PC-3 (cell line): ENCODE data around the gene TTC34. TPM values are rescaled to one million over a fixed set of nuclear protein-coding genes. Genes with fewer than 3 reads are reported as not detected.

Experiments
- ATAC-seq: fragments of 200-7000 bp; cut with Tn5 transposase; 2 replicates; pipeline ENCODE4 v1.9.1; 2020; ENCODE audit warnings: mild to moderate bottlenecking, moderate library complexity
- BruUV-seq: library from RNA; stranded (reverse); fragments of 400-500 nt; replicated peaks from 2 replicates; lab custom pipeline; 2021; lab: Mats Ljungman, UMichigan
- CTCF ChIA-PET: fragments of 300-600 bp; sonication (Branson Sonifier 250); formaldehyde crosslinking; loops from one replicate; lab custom pipeline; 2022; ENCODE audit warnings: antibody characterized with exemption; lab: Charles Lee
- POLR2A ChIA-PET: fragments of 300-600 bp; sonication (Branson Sonifier 250); formaldehyde crosslinking; loops from one replicate; lab custom pipeline; 2022; ENCODE audit warnings: antibody characterized with exemption; ENCODE audit not compliant: unreplicated experiment; lab: Charles Lee
- DNase-seq: peaks from one replicate; pipeline ENCODE4 v3.0.0-alpha.2; 2015
- H2AFZ ChIP-seq: fragments of 300-600 bp; sonication (generic); 2 replicates; pipeline ENCODE4 v1.6.0; 2016; ENCODE audit warnings: antibody characterized with exemption, low read length
- H3F3A ChIP-seq: fragments of 300-600 bp; sonication (generic); one replicate; pipeline ENCODE4 v1.6.0; 2017; ENCODE audit warnings: antibody characterized with exemption, low read length, control low read depth, mild to moderate bottlenecking; ENCODE audit not compliant: unreplicated experiment
- H3K27ac ChIP-seq: fragments of 300-600 bp; sonication (generic); 2 replicates; pipeline ENCODE4 v1.5.1; 2016; ENCODE audit warnings: mild to moderate bottlenecking, low read length
- H3K27me3 ChIP-seq: fragments of 300-600 bp; sonication (generic); 2 replicates; pipeline ENCODE4 v1.6.1; 2016; ENCODE audit warnings: low read length, mixed read lengths
- H3K36me3 ChIP-seq: fragments of 300-600 bp; sonication (generic); 2 replicates; pipeline ENCODE4 v1.6.1; 2016; ENCODE audit warnings: low read depth, mixed run types, low read length, mixed read lengths
- H3K4me1 ChIP-seq: fragments of 300-600 bp; sonication (generic); 2 replicates; pipeline ENCODE4 v1.5.1; 2016; ENCODE audit warnings: low read length; ENCODE audit not compliant: insufficient read depth
- H3K4me2 ChIP-seq: fragments of 300-600 bp; sonication (generic); 2 replicates; pipeline ENCODE4 v1.6.0; 2016; ENCODE audit warnings: low read length
- H3K4me3 ChIP-seq: fragments of 300-600 bp; sonication (generic); 2 replicates; pipeline ENCODE4 v1.5.1; 2016; ENCODE audit warnings: mild to moderate bottlenecking, low read length, mixed read lengths
- H3K79me2 ChIP-seq: fragments of 300-600 bp; sonication (generic); 2 replicates; pipeline ENCODE4 v1.6.1; 2017; ENCODE audit warnings: low read length, mixed read lengths
- H3K9ac ChIP-seq: fragments of 300-600 bp; sonication (generic); 2 replicates; pipeline ENCODE4 v1.6.0; 2016; ENCODE audit warnings: mild to moderate bottlenecking, low read length
- H3K9me2 ChIP-seq: fragments of 300-600 bp; sonication (generic); replicated peaks from 2 replicates; pipeline ENCODE4 v1.6.1; 2016; ENCODE audit warnings: mixed run types, low read length, mixed read lengths
- H3K9me3 ChIP-seq: fragments of 300-600 bp; sonication (generic); 2 replicates; pipeline ENCODE4 v1.6.1; 2016; ENCODE audit warnings: low read length, mixed read lengths
- H4K20me1 ChIP-seq: fragments of 300-600 bp; sonication (generic); 2 replicates; pipeline ENCODE4 v1.6.1; 2016; ENCODE audit warnings: low read length, mixed read lengths
- CTCF ChIP-seq: fragments of 300-600 bp; sonication (generic); conservative IDR thresholded peaks from 2 replicates; pipeline ENCODE4 v1.5.1; 2017; ENCODE audit warnings: antibody characterized with exemption, low read depth, mild to moderate bottlenecking, low read length
- EZH2 ChIP-seq: fragments of 300-600 bp; sonication (generic); IDR thresholded peaks from one replicate; pipeline ENCODE4 v1.6.1; 2017; ENCODE audit warnings: antibody characterized with exemption, mild to moderate bottlenecking, low read length; ENCODE audit not compliant: unreplicated experiment
- EZH2phosphoT487 ChIP-seq: fragments of 300-600 bp; sonication (generic); IDR thresholded peaks from 2 replicates; pipeline ENCODE4 v1.6.1; 2018; ENCODE audit warnings: mild to moderate bottlenecking, antibody characterized with exemption, low read length, borderline replicate concordance
- intact Hi-C: fragments of 100-400 bp; cut with micrococcal nuclease; formaldehyde crosslinking; loops from 2 replicates; pipeline ENCODE4 v1.9.0; 2023
- total RNA-seq: library from RNA; depleted of rRNA; stranded (reverse); fragments of >200 nt; gene quantifications from 2 replicates; pipeline ENCODE4 v1.2.3, GENCODE V29; 2014

TTC34 gene
- total RNA-seq, 1 experiment from 2014 or later, result 0.11 TPM

- CTCF ChIA-PET, result no interaction called here
- Histone ChIP-seq H3K36me3 (no peaks in the 10 kb centered on the region), H3K79me2 (no peaks in the 10 kb centered on the region), H4K20me1 (no peaks in the 10 kb centered on the region), H3K9me3 (peaks cover 22% of the 10 kb centered on the region), H3K9me2 (no peaks in the 10 kb centered on the region), H3K9ac (no peak overlapping the region), H3K4me3 (no peak overlapping the region), H3K27me3 (peaks cover 64% of the 10 kb centered on the region), H3K4me1 (no peaks in the 10 kb centered on the region), H3K4me2 (no peak overlapping the region), H2AFZ (no peak overlapping the region), H3F3A (no peaks in the 10 kb centered on the region), H3K27ac (no peak overlapping the region)
- intact Hi-C loops, result no loop called here
- ATAC-seq, result no peak
- no peak for DNase-seq
- POLR2A ChIA-PET, result no interaction called here
- no TSS peak for BruUV-seq
- TF ChIP-seq CTCF (no peak), EZH2phosphoT487 (no peak), EZH2 (no peak)
These were observed 28.5 kb upstream of the TTC34 start for GRCh38 chr1:2829846-2830615.

DNA sequence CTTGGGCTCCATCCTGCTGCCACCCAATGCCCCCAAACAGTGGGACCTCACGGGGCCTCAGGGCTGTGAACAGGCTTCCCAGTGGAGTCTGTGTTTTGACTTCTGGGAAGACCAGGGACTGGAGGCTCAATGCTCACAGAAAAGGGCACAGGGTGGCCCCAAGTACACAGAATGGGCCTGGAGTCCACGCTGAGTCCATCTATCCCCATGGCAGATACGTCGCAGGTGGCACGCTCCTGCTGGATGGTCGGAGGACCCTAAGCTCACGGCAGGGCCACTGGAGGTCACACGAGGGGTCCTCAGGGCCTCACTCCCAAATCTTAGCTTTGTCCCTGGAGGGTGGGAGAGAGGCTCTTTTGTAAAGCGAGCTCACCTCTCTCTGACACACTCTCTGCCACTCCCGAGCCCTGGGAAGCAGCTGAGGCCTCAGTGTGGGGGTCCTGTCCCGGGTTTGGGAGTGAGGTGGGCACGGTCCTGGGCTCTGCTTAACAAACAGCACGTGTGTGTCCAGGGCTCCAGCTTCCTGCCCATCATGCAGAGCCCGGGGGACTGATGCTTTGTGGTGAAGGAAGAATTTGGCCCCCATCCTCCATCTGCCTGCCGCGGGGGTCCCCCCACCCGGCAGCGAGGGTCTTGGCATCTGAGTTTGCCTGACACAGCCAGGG lies 27.2 kb upstream of the TTC34 start:
- H3K79me2 ChIP-seq, result no peaks in the 10 kb centered on the region
- no peak overlapping the region for H3K9ac ChIP-seq
- intact Hi-C loops, result no loop called here
- H3K9me3 ChIP-seq, result peaks cover 22% of the 10 kb centered on the region
- H3K27me3 ChIP-seq, result peaks cover 62% of the 10 kb centered on the region
- H3K36me3 ChIP-seq, result no peaks in the 10 kb centered on the region
- no peak overlapping the region for H3K4me3 ChIP-seq
- ATAC-seq, result no peak
- H3K27ac ChIP-seq, result no peak overlapping the region
- H4K20me1 ChIP-seq, result no peaks in the 10 kb centered on the region
- no peak for DNase-seq
- no peaks in the 10 kb centered on the region for H3F3A ChIP-seq
- H3K9me2 ChIP-seq, result no peaks in the 10 kb centered on the region
- CTCF ChIA-PET, result no interaction called here
- POLR2A ChIA-PET, result no interaction called here
- BruUV-seq, result no TSS peak
- no peaks in the 10 kb centered on the region for H3K4me1 ChIP-seq
- H3K4me2 ChIP-seq, result no peak overlapping the region
- no peak overlapping the region for H2AFZ ChIP-seq
- TF ChIP-seq EZH2 (no peak), EZH2phosphoT487 (no peak)

DNA sequence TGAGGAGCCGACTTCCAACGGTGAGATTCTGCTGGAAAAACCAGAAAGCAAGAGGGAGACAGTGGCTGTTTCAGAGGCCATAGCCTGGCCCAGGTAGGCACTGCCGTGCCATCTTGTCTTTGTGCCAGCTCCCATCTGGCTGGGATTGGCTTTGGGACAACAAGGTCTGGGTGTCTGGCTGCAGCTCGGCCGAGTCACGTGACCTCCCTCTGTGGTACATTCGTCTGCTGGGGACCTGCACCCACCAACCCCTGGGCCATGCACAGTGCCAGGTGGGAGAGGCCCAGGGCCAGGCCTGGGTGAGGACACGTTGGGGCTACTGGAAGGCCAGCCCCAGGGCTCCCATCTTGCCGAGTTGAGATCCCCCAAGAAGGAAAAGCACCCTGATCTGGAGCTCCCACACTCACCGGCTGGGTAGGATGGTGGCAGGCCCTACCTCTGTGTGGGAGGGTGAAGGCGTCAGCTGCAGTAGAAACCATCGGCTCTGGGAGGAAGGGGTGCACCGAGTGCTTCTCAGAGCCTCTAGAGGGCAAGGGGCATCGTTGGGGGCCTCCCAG lies 25.3 kb upstream of the TTC34 start:
- Histone ChIP-seq H4K20me1 (no peaks in the 10 kb centered on the region), H3F3A (no peaks in the 10 kb centered on the region), H3K4me3 (no peak overlapping the region), H3K27me3 (peaks cover 61% of the 10 kb centered on the region), H2AFZ (no peak overlapping the region), H3K79me2 (no peaks in the 10 kb centered on the region), H3K4me2 (no peak overlapping the region), H3K27ac (no peak overlapping the region), H3K4me1 (no peaks in the 10 kb centered on the region), H3K36me3 (no peaks in the 10 kb centered on the region), H3K9me3 (peaks cover 22% of the 10 kb centered on the region), H3K9ac (no peak overlapping the region), H3K9me2 (no peaks in the 10 kb centered on the region)
- TF ChIP-seq EZH2, result no peak
- TF ChIP-seq EZH2phosphoT487, result no peak
- no peak for TF ChIP-seq CTCF
- POLR2A ChIA-PET, result no interaction called here
- CTCF ChIA-PET, result no interaction called here
- no TSS peak for BruUV-seq
- DNase-seq (no peak), ATAC-seq (no peak)
- intact Hi-C loops, result no loop called here
